GM12878 (cell line): Measurements from ENCODE around the gene SPAG16. TPM values are rescaled to one million over a fixed set of nuclear protein-coding genes. Genes with fewer than 3 reads are reported as not detected.

Source experiments
- ATAC-seq: fragments of 200-7000 bp; cut with Tn5 transposase; 3 replicates; pipeline ENCODE4 v1.9.1; 2020; ENCODE audit warnings: mild to moderate bottlenecking, moderate library complexity
- BruUV-seq: library from RNA; stranded (reverse); fragments of 400-500 nt; replicated peaks from 2 replicates; lab custom pipeline; 2021; lab: Mats Ljungman, UMichigan
- CTCF ChIA-PET: fragments of 300-600 bp; sonication (Branson Sonifier 250); formaldehyde crosslinking; extraction: SDS; loops from one replicate; lab custom pipeline; 2021; ENCODE audit warnings: inconsistent platforms; lab: Yijun Ruan, JAX
- POLR2A ChIA-PET: fragments of 350-600 bp; formaldehyde crosslinking; extraction: SDS; loops from one replicate; lab custom pipeline; 2021; ENCODE audit warnings: inconsistent platforms; lab: Charles Lee
- RAD21 ChIA-PET: fragments of 300-600 bp; sonication (Branson Sonifier 250); formaldehyde crosslinking; loops from one replicate; lab custom pipeline; 2023; ENCODE audit warnings: antibody characterized with exemption; ENCODE audit not compliant: unreplicated experiment; lab: Charles Lee
- SMC1A ChIA-PET: fragments of 300-600 bp; sonication (Branson Sonifier 250); formaldehyde crosslinking; loops from one replicate; lab custom pipeline; 2023; ENCODE audit not compliant: unreplicated experiment, uncharacterized antibody; lab: Charles Lee
- DNase-seq: peaks from one replicate; pipeline ENCODE4 v3.0.0-alpha.2; 2011; ENCODE audit warnings: low read depth, low spot score
- FAIRE-seq: peaks from 3 replicates; lab custom pipeline; 2011; peaks lifted over from hg19 to GRCh38; lab: Jason Lieb, UNC
- H2AFZ ChIP-seq: 2 replicates; pipeline ENCODE4 v1.6.0; 2011; ENCODE audit warnings: low read depth, low read length, control low read depth; ENCODE audit not compliant: control insufficient read depth
- H3K27ac ChIP-seq: 2 replicates; pipeline ENCODE4 v1.5.1; 2011; ENCODE audit warnings: control low read depth; ENCODE audit not compliant: control insufficient read depth, insufficient read depth
- H3K27me3 ChIP-seq, 2 experiments: replicated peaks in 1 of 2; 2 replicates each; pipeline versions ENCODE4 v1.6.0 to v1.6.1; 2011; ENCODE audit warnings: low read length in 1 of 2; ENCODE audit not compliant: control insufficient read depth in 2 of 2, insufficient read depth in 2 of 2
- H3K36me3 ChIP-seq, 2 experiments: 2 replicates each; pipeline ENCODE4 v1.5.1; 2011; ENCODE audit warnings: low read length in 1 of 2; ENCODE audit not compliant: control insufficient read depth in 2 of 2, insufficient read depth in 2 of 2
- H3K4me1 ChIP-seq: 2 replicates; pipeline ENCODE4 v1.6.1; 2011; ENCODE audit warnings: mild to moderate bottlenecking, low read length, moderate library complexity, mixed read lengths; ENCODE audit not compliant: control insufficient read depth, insufficient read depth
- H3K4me2 ChIP-seq: 2 replicates; pipeline ENCODE4 v1.6.0; 2011; ENCODE audit warnings: control low read depth; ENCODE audit not compliant: control insufficient read depth, insufficient read depth
- H3K4me3 ChIP-seq: fragments of 200-600 bp; sonication (generic); 2 replicates; pipeline ENCODE4 v1.5.1; 2016
- H3K79me2 ChIP-seq: 2 replicates; pipeline ENCODE4 v1.6.0; 2011; ENCODE audit warnings: low read length; ENCODE audit not compliant: control insufficient read depth, insufficient read depth
- H3K9ac ChIP-seq: 2 replicates; pipeline ENCODE4 v1.8.0; 2011; ENCODE audit warnings: low read length, control low read depth, mixed read lengths; ENCODE audit not compliant: control insufficient read depth, insufficient read depth
- H3K9me3 ChIP-seq: replicated peaks from 3 replicates; pipeline ENCODE4 v1.5.1; 2011; ENCODE audit warnings: mild to moderate bottlenecking, low read length; ENCODE audit not compliant: control insufficient read depth, insufficient read depth
- H4K20me1 ChIP-seq: 2 replicates; pipeline ENCODE4 v1.6.0; 2011; ENCODE audit not compliant: control insufficient read depth, insufficient read depth
- JUNB ChIP-seq: IDR thresholded peaks from 2 replicates; pipeline ENCODE4 v1.6.1; 2016; ENCODE audit warnings: antibody characterized with exemption, mild to moderate bottlenecking
- LARP7 ChIP-seq: fragments of 450-650 bp; IDR thresholded peaks from 2 replicates; pipeline ENCODE4 v1.6.1; 2017; ENCODE audit warnings: mild to moderate bottlenecking
- RCOR1 ChIP-seq: conservative IDR thresholded peaks from 2 replicates; pipeline ENCODE4 v1.6.1; 2012; ENCODE audit warnings: low read depth, low read length, improper control_type of control experiment
- SMC3 ChIP-seq: IDR thresholded peaks from 2 replicates; pipeline ENCODE4 v1.6.1; 2011; ENCODE audit warnings: low read length, improper control_type of control experiment, borderline replicate concordance
- WGBS: methylation state at CpG from one replicate; pipeline ENCODE4 v1.1.6; 2016; ENCODE audit warnings: low lambda C conversion rate; ENCODE audit not compliant: insufficient replicate concordance, insufficient coverage; ENCODE audit errors: missing lambda C conversion rate; 5-methylcytosine and 5-hydroxymethylcytosine counted together
- in situ Hi-C: fragments of 300-500 bp; cut with MboI; formaldehyde crosslinking; loops from 9 replicates; pipeline ENCODE4 v1.14.3; 2018; ENCODE audit warnings: mixed read lengths
- intact Hi-C: fragments of 100-400 bp; cut with micrococcal nuclease; formaldehyde crosslinking; loops from one replicate; pipeline ENCODE4 v1.14.2; 2022; ENCODE audit not compliant: unreplicated experiment
- polyA plus RNA-seq, 11 experiments: library from polyadenylated mRNA; depleted of rRNA in 4 of 11; unstranded in 6 of 11; stranded (reverse) in 5 of 11; fragments of >200 nt; fragmentation: Nextera tagmentation in 4 of 11; fragmentation: Illumina TruSeq in 1 of 11; extraction: Ambion mirVana in 4 of 11; extraction: Trizol in 1 of 11; gene quantifications; 1 replicate in 1 of 11; 2 replicates in 10 of 11; pipeline versions ENCODE4 v1.2.1 to v1.2.3, GENCODE V29; 2011 to 2016; ENCODE audit warnings: inconsistent platforms in 2 of 11, missing spikeins in 2 of 11, low read depth in 1 of 11
- total RNA-seq, 4 experiments: library from RNA; depleted of rRNA in 3 of 4; stranded (reverse); fragments of >200 nt in 3 of 4; fragmentation: Illumina TruSeq in 1 of 4; extraction: Trizol in 1 of 4; gene quantifications; 2 replicates each; pipeline versions ENCODE4 v1.2.1 to v1.2.3, GENCODE V29; 2013 to 2021
- TF ChIP-seq, protein P1 (sequence below): fragments of 450-650 bp; IDR thresholded peaks from 2 replicates; pipeline ENCODE4 v1.6.1; 2017; ENCODE audit warnings: mild to moderate bottlenecking
- TF ChIP-seq, protein P2 (sequence below): fragments of 450-650 bp; formaldehyde crosslinking; IDR thresholded peaks from 2 replicates; pipeline ENCODE4 v1.5.0; 2022; ENCODE audit warnings: mild to moderate bottlenecking, missing genetic modification characterization
- TF ChIP-seq, protein P3 (sequence below): fragments of 450-650 bp; formaldehyde crosslinking; IDR thresholded peaks from 2 replicates; pipeline ENCODE4 v1.4.0; 2020; ENCODE audit warnings: mild to moderate bottlenecking, moderate library complexity
- TF ChIP-seq, protein P4 (sequence below): IDR thresholded peaks from 2 replicates; pipeline ENCODE4 v1.6.1; 2012; ENCODE audit warnings: low read length, inconsistent platforms
- TF ChIP-seq, protein P5 (sequence below): fragments of 450-650 bp; IDR thresholded peaks from 2 replicates; pipeline ENCODE4 v1.6.1; 2016; ENCODE audit warnings: mild to moderate bottlenecking, moderate library complexity, borderline replicate concordance

SPAG16 gene
- total and polyA plus RNA-seq, 10 of the 15 experiments (the other 5 are each of a cell fraction or from before 2014, with no cell fraction given), result 6.0 to 25.0 (median 15.2) TPM

DNA sequence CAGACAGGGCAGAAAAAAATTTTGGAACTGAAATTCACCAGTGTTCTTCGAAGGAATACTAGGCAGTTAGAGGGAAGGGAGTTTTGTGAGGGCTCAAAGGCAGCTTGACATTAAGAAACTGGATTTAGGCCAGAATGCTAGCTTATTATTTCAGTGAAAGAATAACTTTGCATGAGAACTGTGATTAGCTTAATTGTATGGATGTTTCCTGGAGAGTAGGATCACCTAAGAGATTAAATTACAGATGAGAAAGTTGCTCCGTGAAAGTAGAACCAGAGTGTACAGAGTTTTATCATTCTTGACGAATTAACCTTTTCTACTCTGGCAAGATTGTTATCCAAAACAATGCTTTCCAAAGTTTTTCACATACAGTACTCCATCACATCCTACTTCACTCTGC, 6.2 kb downstream of the SPAG16 start:
- H3K79me2 ChIP-seq, result no peaks in the 10 kb centered on the region
- FAIRE-seq (no peak), DNase-seq (no peak), ATAC-seq (no peak)
- H3K36me3 ChIP-seq, result no peaks in the 10 kb centered on the region; a peak in 1 of 4 replicates
- ChIA-PET RAD21 (no interaction called here), CTCF (interaction anchor here (1.7 kb wide), 1 partner anchor 9 kb away, joined by 4 read pairs; no protein-coding TSS in a partner anchor), POLR2A (no interaction called here), SMC1A (interaction anchor here (1.3 to 1.6 kb wide), 2 partner anchors 11 to 18 kb away, joined by 5 read pairs; no protein-coding TSS in a partner anchor)
- H3K4me3 ChIP-seq, result no peak overlapping the region
- no peaks in the 10 kb centered on the region for H3K4me1 ChIP-seq
- intact Hi-C loops (no loop called here), in situ Hi-C loops (no loop called here)
- no peaks in the 10 kb centered on the region for H4K20me1 ChIP-seq
- H3K27ac ChIP-seq, result no peak overlapping the region
- no peaks in the 10 kb centered on the region; the same call in 2 of the 3 replicates for H3K9me3 ChIP-seq
- 93% methylated on average over 3 of the region's 3 CpGs for WGBS
- H3K4me2 ChIP-seq, result no peak overlapping the region
- H2AFZ ChIP-seq, result no peak overlapping the region
- no peaks in the 10 kb centered on the region for H3K27me3 ChIP-seq
- BruUV-seq, result no TSS peak
- no peak overlapping the region for H3K9ac ChIP-seq
- TF ChIP-seq, protein P1, sequence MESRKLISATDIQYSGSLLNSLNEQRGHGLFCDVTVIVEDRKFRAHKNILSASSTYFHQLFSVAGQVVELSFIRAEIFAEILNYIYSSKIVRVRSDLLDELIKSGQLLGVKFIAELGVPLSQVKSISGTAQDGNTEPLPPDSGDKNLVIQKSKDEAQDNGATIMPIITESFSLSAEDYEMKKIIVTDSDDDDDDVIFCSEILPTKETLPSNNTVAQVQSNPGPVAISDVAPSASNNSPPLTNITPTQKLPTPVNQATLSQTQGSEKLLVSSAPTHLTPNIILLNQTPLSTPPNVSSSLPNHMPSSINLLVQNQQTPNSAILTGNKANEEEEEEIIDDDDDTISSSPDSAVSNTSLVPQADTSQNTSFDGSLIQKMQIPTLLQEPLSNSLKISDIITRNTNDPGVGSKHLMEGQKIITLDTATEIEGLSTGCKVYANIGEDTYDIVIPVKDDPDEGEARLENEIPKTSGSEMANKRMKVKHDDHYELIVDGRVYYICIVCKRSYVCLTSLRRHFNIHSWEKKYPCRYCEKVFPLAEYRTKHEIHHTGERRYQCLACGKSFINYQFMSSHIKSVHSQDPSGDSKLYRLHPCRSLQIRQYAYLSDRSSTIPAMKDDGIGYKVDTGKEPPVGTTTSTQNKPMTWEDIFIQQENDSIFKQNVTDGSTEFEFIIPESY, result no peak
- TF ChIP-seq, protein P2, sequence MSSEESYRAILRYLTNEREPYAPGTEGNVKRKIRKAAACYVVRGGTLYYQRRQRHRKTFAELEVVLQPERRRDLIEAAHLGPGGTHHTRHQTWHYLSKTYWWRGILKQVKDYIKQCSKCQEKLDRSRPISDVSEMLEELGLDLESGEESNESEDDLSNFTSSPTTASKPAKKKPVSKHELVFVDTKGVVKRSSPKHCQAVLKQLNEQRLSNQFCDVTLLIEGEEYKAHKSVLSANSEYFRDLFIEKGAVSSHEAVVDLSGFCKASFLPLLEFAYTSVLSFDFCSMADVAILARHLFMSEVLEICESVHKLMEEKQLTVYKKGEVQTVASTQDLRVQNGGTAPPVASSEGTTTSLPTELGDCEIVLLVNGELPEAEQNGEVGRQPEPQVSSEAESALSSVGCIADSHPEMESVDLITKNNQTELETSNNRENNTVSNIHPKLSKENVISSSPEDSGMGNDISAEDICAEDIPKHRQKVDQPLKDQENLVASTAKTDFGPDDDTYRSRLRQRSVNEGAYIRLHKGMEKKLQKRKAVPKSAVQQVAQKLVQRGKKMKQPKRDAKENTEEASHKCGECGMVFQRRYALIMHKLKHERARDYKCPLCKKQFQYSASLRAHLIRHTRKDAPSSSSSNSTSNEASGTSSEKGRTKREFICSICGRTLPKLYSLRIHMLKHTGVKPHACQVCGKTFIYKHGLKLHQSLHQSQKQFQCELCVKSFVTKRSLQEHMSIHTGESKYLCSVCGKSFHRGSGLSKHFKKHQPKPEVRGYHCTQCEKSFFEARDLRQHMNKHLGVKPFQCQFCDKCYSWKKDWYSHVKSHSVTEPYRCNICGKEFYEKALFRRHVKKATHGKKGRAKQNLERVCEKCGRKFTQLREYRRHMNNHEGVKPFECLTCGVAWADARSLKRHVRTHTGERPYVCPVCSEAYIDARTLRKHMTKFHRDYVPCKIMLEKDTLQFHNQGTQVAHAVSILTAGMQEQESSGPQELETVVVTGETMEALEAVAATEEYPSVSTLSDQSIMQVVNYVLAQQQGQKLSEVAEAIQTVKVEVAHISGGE, result no peak
- TF ChIP-seq, protein P3, sequence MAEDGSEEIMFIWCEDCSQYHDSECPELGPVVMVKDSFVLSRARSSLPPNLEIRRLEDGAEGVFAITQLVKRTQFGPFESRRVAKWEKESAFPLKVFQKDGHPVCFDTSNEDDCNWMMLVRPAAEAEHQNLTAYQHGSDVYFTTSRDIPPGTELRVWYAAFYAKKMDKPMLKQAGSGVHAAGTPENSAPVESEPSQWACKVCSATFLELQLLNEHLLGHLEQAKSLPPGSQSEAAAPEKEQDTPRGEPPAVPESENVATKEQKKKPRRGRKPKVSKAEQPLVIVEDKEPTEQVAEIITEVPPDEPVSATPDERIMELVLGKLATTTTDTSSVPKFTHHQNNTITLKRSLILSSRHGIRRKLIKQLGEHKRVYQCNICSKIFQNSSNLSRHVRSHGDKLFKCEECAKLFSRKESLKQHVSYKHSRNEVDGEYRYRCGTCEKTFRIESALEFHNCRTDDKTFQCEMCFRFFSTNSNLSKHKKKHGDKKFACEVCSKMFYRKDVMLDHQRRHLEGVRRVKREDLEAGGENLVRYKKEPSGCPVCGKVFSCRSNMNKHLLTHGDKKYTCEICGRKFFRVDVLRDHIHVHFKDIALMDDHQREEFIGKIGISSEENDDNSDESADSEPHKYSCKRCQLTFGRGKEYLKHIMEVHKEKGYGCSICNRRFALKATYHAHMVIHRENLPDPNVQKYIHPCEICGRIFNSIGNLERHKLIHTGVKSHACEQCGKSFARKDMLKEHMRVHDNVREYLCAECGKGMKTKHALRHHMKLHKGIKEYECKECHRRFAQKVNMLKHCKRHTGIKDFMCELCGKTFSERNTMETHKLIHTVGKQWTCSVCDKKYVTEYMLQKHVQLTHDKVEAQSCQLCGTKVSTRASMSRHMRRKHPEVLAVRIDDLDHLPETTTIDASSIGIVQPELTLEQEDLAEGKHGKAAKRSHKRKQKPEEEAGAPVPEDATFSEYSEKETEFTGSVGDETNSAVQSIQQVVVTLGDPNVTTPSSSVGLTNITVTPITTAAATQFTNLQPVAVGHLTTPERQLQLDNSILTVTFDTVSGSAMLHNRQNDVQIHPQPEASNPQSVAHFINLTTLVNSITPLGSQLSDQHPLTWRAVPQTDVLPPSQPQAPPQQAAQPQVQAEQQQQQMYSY (CRISPR knock-in tag), result no peak
- no peak for TF ChIP-seq LARP7
- TF ChIP-seq, protein P4, sequence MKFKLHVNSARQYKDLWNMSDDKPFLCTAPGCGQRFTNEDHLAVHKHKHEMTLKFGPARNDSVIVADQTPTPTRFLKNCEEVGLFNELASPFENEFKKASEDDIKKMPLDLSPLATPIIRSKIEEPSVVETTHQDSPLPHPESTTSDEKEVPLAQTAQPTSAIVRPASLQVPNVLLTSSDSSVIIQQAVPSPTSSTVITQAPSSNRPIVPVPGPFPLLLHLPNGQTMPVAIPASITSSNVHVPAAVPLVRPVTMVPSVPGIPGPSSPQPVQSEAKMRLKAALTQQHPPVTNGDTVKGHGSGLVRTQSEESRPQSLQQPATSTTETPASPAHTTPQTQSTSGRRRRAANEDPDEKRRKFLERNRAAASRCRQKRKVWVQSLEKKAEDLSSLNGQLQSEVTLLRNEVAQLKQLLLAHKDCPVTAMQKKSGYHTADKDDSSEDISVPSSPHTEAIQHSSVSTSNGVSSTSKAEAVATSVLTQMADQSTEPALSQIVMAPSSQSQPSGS, result no peak
- TF ChIP-seq SMC3, result no peak
- no peak for TF ChIP-seq JUNB
- TF ChIP-seq, protein P5, sequence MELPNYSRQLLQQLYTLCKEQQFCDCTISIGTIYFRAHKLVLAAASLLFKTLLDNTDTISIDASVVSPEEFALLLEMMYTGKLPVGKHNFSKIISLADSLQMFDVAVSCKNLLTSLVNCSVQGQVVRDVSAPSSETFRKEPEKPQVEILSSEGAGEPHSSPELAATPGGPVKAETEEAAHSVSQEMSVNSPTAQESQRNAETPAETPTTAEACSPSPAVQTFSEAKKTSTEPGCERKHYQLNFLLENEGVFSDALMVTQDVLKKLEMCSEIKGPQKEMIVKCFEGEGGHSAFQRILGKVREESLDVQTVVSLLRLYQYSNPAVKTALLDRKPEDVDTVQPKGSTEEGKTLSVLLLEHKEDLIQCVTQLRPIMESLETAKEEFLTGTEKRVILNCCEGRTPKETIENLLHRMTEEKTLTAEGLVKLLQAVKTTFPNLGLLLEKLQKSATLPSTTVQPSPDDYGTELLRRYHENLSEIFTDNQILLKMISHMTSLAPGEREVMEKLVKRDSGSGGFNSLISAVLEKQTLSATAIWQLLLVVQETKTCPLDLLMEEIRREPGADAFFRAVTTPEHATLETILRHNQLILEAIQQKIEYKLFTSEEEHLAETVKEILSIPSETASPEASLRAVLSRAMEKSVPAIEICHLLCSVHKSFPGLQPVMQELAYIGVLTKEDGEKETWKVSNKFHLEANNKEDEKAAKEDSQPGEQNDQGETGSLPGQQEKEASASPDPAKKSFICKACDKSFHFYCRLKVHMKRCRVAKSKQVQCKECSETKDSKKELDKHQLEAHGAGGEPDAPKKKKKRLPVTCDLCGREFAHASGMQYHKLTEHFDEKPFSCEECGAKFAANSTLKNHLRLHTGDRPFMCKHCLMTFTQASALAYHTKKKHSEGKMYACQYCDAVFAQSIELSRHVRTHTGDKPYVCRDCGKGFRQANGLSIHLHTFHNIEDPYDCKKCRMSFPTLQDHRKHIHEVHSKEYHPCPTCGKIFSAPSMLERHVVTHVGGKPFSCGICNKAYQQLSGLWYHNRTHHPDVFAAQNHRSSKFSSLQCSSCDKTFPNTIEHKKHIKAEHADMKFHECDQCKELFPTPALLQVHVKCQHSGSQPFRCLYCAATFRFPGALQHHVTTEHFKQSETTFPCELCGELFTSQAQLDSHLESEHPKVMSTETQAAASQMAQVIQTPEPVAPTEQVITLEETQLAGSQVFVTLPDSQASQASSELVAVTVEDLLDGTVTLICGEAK, result no peak
- no peak for TF ChIP-seq RCOR1
